Tibial artery (tissue), 4 donors: ENCODE data around the gene CREB3L2.
"Not testable (repeated sequence)": the region's sequence is repeated elsewhere in the genome, so short reads cannot be mapped to it uniquely, and the experiment has no call there.

Experiments used
- DNase-seq, 2 donors: peaks; one replicate each; pipeline ENCODE4 v3.0.0-alpha.2; 2019
- H3K27ac ChIP-seq, 2 donors: fragments of 200-600 bp; sonication (generic) in 1 of 2; 1 replicate in 1 of 2; 2 replicates in 1 of 2; pipeline ENCODE4 v1.5.1; 2018 to 2019; ENCODE audit warnings: mild to moderate bottlenecking in 1 of 2
- H3K27me3 ChIP-seq, 2 donors: fragments of 200-600 bp; sonication (generic) in 1 of 2; one replicate each; pipeline versions ENCODE4 v1.5.1 to v1.6.0; 2016 to 2019
- H3K36me3 ChIP-seq, 3 donors: fragments of 200-600 bp; sonication (generic) in 2 of 3; one replicate each; pipeline ENCODE4 v1.5.1; 2016 to 2019; ENCODE audit warnings: mild to moderate bottlenecking in 2 of 3
- H3K4me1 ChIP-seq, 4 donors: fragments of 200-600 bp; sonication (generic) in 2 of 4; 1 replicate in 3 of 4; 2 replicates in 1 of 4; pipeline ENCODE4 v1.5.1; 2016 to 2019
- H3K4me3 ChIP-seq, 2 donors: fragments of 200-600 bp; sonication (generic) in 1 of 2; 1 replicate in 1 of 2; 2 replicates in 1 of 2; pipeline ENCODE4 v1.5.1; 2018 to 2019; ENCODE audit warnings: mild to moderate bottlenecking in 2 of 2
- H3K9me3 ChIP-seq, 3 donors: fragments of 200-600 bp; sonication (generic) in 1 of 3; one replicate each; pipeline ENCODE4 v1.5.1; 2016 to 2019
- intact Hi-C: fragments of 100-400 bp; cut with DNase I; formaldehyde crosslinking; loops from one replicate; pipeline ENCODE4 v1.15.0; 2023; ENCODE audit warnings: low total_unique reads
- TF ChIP-seq, protein P1 (sequence below), 2 experiments: fragments of 200-600 bp in 1 of 2; fragments of 450-650 bp in 1 of 2; IDR thresholded peaks; one replicate each; pipeline ENCODE4 v1.5.1; 2017 to 2019; ENCODE audit warnings: antibody characterized with exemption in 2 of 2, mild to moderate bottlenecking in 1 of 2, moderate library complexity in 1 of 2

CREB3L2 gene

DNA sequence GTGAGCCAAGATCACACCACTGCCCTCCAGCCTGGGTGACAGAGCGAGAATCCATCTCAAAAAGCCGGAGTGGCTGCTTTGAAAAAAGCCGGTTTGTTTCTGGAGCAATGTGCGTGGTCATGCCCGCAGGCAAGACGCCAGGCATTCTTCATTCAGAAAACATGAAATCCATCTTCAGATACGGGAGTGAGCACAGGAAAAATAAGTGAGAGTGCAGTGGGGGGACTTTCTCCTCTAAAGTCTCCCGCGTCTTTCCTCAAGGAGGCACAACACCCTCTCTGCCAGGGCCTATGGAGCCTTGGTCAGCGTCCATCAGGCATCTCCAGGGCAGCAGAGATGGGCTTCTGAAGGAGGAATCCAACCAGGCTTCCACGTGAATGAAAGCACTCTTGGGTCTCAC is 92.8 kb downstream of the CREB3L2 start:
- Histone ChIP-seq H3K36me3 (peaks cover 59 to 81% (median 79%) of the 10 kb centered on the region in 3 donors), H3K9me3 (no peaks in the 10 kb centered on the region), H3K4me3 (no peak overlapping the region), H3K27ac (peak overlapping the region; percentile 64 to 78), H3K4me1 (peaks cover 0 to 23% (median 17%) of the 10 kb centered on the region in 4 donors), H3K27me3 (no peaks in the 10 kb centered on the region)
- TF ChIP-seq, protein P1, sequence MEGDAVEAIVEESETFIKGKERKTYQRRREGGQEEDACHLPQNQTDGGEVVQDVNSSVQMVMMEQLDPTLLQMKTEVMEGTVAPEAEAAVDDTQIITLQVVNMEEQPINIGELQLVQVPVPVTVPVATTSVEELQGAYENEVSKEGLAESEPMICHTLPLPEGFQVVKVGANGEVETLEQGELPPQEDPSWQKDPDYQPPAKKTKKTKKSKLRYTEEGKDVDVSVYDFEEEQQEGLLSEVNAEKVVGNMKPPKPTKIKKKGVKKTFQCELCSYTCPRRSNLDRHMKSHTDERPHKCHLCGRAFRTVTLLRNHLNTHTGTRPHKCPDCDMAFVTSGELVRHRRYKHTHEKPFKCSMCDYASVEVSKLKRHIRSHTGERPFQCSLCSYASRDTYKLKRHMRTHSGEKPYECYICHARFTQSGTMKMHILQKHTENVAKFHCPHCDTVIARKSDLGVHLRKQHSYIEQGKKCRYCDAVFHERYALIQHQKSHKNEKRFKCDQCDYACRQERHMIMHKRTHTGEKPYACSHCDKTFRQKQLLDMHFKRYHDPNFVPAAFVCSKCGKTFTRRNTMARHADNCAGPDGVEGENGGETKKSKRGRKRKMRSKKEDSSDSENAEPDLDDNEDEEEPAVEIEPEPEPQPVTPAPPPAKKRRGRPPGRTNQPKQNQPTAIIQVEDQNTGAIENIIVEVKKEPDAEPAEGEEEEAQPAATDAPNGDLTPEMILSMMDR (IDR thresholded peaks at IDR 0.05) = no peak
- DNase-seq = peak; percentile 59 to 86
- intact Hi-C loops = no loop called here

DNA sequence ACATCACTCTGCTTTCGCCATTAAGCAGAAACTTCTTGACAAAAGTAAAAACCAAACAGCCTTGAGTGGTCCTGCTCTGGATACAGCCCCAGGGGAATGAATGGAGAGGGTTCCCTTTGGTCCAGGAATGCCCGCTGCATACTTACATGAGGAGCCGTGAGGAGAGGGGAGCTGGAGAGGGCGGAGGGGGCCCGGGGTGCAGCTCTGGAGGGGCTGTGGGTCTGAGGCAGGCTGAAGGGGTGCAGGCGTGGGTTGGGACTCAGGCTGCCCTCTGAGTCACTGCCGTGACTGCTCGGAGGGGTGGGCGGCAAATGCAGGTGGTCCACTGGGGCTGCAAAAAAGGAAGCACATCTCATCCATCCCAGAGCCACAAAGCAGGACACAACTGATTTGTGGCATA is 93.8 kb downstream of the CREB3L2 start:
- Histone ChIP-seq H3K27me3 (no peaks in the 10 kb centered on the region), H3K36me3 (peaks cover 55 to 83% (median 73%) of the 10 kb centered on the region in 3 donors), H3K4me3 (no peak overlapping the region), H3K4me1 (peaks cover 0 to 33% (median 19%) of the 10 kb centered on the region in 4 donors), H3K27ac (peak overlapping the region; percentile 64 to 78), H3K9me3 (no peaks in the 10 kb centered on the region)
- DNase-seq = no peak
- TF ChIP-seq, protein P1 (IDR thresholded peaks at IDR 0.05) = no peak
- intact Hi-C loops = no loop called here

DNA sequence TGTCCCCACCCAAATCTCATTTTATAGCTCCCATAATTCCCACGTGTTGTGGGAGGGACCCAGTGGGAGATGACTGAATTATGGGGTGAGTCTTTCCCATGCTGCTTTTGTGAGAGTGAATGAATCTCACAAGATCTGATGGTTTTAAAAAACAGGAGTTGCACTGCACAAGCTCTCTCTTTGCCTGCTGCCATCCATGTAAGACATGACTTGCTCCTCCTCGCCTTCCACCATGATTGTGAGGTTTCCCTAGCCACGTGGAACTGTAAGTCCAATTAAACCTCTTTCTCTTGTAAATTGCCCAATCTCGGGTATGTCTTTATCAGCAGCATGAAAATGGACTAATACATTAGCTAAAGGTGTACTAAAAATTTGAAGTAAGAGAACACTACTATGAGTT is 95.2 kb downstream of the CREB3L2 start:
- H3K9me3 ChIP-seq, intact Hi-C loops, DNase-seq, H3K27me3 ChIP-seq, H3K4me3 ChIP-seq: not testable (repeated sequence)
- Histone ChIP-seq H3K36me3 (peaks cover 48 to 83% (median 65%) of the 10 kb centered on the region in 3 donors), H3K4me1 (peaks cover 0 to 36% (median 19%) of the 10 kb centered on the region in 4 donors), H3K27ac (peak overlapping the region; percentile 24 to 78)

DNA sequence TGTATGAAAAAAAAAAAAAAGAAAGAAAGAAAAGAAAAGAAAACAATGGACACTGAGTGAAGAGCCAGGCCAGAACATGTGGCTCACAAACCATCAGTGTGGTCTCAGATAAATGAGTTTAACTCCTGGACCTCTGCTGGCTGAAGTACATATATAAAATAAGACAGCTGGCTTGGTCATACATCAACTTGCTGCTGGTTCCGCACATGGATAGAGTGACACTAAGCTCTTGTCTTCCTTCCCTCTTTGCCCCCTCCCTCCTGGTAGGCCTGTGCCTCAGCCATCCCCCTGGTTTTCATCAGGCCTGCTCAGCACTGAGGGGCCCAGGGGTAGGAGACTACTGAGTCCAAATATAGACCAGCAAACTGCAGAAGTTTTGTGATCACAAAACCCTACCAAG is 97.1 kb downstream of the CREB3L2 start:
- no peaks in the 10 kb centered on the region for H3K9me3 ChIP-seq
- peaks cover 59 to 86% (median 64%) of the 10 kb centered on the region in 3 donors for H3K36me3 ChIP-seq
- no peak overlapping the region for H3K4me3 ChIP-seq
- H3K4me1 ChIP-seq = peaks cover 0 to 36% (median 19%) of the 10 kb centered on the region in 4 donors
- no peaks in the 10 kb centered on the region for H3K27me3 ChIP-seq
- peak overlapping the region in 1 of 2 donors; percentile 15 for H3K27ac ChIP-seq
- intact Hi-C loops = loop anchor here (1.0 kb wide), 1 partner anchor 103 kb away; no protein-coding TSS in a partner anchor
- TF ChIP-seq, protein P1 (IDR thresholded peaks at IDR 0.05) = no peak
- no peak for DNase-seq

DNA sequence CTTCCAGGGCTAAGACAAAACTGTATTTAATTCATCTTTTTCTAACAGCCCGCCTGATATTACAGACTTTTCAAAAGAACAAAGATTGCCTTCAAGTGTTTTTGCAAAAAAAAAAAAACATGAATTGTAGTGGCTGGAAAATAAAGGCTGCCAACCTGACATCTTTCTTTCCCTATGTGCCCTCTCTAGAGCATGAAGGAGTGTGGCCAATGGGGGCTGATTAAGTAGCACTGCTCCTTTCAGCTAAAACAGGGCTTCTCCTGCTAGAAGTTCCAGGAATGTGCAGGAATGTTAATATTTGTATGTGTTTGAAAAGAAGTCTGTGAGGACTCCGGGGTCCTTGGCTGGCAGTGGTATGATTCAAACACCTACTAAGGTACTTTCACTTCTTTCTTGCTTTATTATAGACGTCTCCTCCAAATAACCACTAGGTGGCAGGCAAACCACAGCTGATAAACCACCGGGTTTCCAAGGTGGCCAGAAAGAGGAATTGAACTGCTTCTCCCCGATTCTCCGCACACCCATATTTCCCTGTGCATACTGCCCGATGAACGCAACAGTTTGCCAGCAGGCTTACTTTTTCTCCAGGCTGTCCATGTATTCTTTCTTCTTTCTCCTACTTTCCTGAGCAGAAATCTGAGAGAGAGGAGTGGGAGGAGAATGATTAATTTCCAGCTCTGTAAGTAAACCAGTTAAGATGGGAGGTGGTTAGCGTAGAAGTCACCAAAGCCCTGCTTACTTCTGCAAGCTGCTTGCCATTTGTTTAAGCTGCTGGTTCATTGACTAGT is 98.3 kb downstream of the CREB3L2 start:
- intact Hi-C loops = loop anchor here (1.0 kb wide), 1 partner anchor 105 kb away; no protein-coding TSS in a partner anchor
- TF ChIP-seq, protein P1 (IDR thresholded peaks at IDR 0.05) = peak; percentile 80 to 90
- DNase-seq = peak; percentile 51 to 75
- Histone ChIP-seq H3K4me3 (no peak overlapping the region), H3K27me3 (no peaks in the 10 kb centered on the region), H3K4me1 (peaks cover 0 to 34% (median 18%) of the 10 kb centered on the region in 4 donors), H3K27ac (peak overlapping the region in 1 of 2 donors; percentile 15), H3K9me3 (no peaks in the 10 kb centered on the region), H3K36me3 (peaks cover 65 to 86% (median 70%) of the 10 kb centered on the region in 3 donors)

DNA sequence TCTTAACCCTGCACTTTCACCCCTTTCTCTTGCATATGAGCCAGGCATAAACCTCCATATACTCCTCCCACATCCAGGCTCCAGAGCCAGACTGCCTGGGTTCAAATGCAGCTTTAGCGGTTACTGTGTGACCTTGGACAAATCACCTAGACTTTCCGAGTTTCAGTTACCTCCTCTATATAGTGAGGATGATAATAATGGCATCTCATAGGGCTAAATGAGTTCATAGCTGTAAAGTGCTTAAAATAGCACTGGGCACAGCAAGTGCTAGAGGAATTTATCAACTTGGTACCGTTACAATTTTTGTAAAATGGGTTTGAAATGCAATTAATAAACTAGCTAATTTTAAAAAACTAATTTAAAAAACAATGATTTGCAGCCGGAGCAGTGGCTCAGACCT is 101.7 kb downstream of the CREB3L2 start:
- Histone ChIP-seq H3K9me3 (no peaks in the 10 kb centered on the region), H3K4me1 (peaks cover 0 to 29% (median 14%) of the 10 kb centered on the region in 4 donors), H3K4me3 (no peak overlapping the region), H3K27ac (no peak overlapping the region), H3K36me3 (peaks cover 56 to 82% (median 57%) of the 10 kb centered on the region in 3 donors), H3K27me3 (no peaks in the 10 kb centered on the region)
- TF ChIP-seq, protein P1 (IDR thresholded peaks at IDR 0.05) = no peak
- intact Hi-C loops = no loop called here
- DNase-seq = no peak
